NCI-H2107 treated with DMSO at 0.1 percent for 48 hours (cell line): Measurements from ENCODE around the gene CIAPIN1.
"Not testable (repeated sequence)": the region's sequence is repeated elsewhere in the genome, so short reads cannot be mapped to it uniquely, and the experiment has no call there.

Source experiments
- DNase-seq: peaks from one replicate; lab custom pipeline; 2025; ENCODE audit not compliant: unreplicated experiment; lab: John Stamatoyannopoulos, UW

Gene CIAPIN1

DNA sequence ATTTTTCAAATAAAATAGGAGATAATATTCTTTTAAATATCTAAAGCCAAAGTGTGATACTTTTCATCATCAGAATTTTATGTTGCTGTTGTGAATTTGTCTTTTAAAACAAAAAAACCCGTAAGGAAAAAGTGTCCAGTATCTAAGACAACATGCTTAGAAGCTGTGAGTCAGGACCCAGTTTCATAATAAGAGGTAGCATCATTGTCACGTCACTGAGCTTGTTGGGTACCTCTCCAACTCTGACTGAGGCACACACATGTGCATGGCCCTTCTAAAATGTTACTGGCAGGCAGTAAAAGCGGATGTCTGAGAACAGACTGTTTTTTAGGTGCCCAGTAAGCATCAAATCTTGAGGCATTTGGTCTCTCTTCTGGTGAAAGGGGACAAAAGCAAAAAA, 2.5 kb downstream of the CIAPIN1 start:
- no peak for DNase-seq

DNA sequence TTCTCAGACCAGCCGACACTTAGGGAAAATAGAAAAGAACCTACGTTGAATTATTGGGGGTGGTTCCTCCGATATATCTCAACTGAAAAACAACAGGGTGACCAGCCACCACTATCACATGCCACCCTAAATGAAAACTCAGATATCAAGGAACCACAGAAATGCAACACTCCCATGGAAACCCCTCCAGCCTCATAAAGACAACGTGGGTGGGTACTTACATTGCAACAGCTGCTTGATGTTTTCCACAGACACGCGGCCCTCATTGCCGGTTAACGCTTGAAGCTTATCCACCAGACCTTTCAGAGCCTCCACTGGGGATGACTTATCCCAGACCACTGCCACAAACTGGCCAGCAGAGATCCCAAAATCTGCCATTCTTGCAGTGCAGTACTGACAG, 6.6 kb downstream of the CIAPIN1 start:
- DNase-seq: not testable (repeated sequence)

GRCh38 chr16:57439947-57440346, 7.2 kb downstream of the CIAPIN1 start:
- DNase-seq: not testable (repeated sequence)

DNA sequence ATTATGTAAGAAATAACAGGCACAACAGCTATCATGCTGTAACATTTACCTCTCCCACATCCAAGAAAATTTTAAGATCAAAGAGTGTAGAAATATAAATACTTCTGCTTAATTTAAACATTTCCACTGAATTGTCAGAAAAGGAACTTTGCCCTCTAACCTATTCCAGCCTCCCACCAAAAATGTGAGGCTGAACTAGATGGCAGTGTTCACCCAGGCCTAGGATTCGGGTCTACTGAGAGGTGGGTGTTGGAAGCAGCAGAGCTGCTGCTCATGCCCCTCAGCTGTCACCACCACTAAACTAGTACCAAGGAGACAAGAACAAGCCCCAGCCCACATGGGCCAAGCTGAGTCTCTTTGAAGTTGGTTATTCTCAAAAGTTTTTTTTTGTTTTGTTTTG, 11.3 kb downstream of the CIAPIN1 start:
- no peak for DNase-seq

DNA sequence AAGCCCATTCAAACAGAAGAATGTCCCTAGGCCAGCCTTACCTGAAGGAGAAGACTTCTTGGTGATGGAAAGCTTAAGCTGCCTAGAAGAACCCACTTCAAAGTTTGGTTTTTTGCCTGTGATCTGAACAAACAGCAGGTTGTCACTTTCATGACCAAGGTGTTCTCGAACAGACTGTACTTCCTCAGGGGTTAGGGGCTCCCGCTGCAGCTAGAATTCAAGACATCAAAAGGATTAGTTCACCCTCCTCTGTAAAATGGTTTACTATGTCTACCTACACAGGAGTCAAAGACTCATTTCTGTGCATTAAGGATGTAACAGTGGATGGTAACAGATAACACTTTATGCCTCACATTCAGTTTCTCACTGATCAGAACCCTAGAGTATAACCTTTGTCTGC, 13.2 kb downstream of the CIAPIN1 start:
- DNase-seq: no peak

GRCh38 chr16:57432989-57433388, 14.2 kb downstream of the CIAPIN1 start:
- no peak for DNase-seq

DNA sequence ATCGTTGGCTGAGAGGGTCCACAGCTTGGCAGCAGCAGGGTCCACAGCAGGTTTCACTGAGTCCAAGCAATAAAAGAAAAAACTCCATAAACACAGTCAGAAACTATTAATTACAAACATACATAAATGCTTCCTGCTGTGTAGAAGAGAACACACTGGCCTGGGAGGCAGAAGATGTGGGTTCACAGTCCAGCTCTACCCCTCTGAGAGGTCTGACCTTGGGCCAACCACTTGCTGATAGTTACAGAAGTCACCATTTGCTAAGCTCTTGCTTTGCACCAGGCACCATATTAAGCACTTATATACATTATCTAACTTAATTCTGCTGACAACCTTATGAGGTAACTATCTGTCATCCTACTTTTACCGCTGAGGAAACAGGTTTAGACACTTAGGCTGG, 14.7 kb downstream of the CIAPIN1 start:
- DNase-seq: no peak

DNA sequence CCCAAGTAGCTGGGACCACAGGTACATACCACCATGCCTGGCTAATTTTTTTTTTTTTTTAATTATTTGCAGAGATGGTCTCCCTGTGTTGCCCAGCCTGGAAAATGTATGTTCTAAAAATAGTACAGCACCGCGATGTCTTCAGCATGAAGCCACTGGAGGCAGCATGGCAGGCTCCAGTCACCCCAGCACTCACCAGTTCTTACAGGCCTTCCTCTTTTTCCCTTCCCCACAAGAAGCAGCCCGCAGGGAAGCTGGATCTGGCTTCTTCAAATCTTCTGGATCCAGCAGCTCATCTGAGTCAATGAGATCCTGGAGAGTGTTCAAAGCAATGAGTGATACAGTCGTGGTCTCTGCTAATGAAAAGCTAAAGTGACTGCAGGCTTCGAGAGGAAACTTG, 16.2 kb downstream of the CIAPIN1 start:
- no peak for DNase-seq

GRCh38 chr16:57427824-57428223, 19.4 kb downstream of the CIAPIN1 start:
- DNase-seq: no peak

DNA sequence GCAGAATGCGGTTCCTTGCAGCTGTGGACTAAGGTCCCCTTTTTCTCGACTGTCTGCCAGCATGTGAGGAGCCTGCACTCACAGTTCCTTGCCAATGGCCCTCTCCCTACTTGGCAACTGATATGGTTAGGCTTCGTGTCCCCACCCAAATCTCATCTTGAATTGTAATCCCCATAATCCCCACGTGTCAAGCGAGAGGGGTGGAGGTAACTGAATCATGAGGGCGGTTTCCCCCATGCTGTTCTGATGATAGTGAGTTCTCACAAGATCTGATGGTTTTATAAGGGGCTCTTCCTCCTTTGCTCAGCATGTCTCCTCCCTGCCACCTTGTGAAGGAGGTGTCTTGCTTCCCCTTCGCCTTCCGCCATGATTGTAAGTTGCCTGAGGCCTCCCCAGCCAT, 19.9 kb downstream of the CIAPIN1 start:
- no peak for DNase-seq

- no peak for DNase-seq
Measured at GRCh38 chr16:57426356-57426755, 20.8 kb downstream of the CIAPIN1 start.

DNA sequence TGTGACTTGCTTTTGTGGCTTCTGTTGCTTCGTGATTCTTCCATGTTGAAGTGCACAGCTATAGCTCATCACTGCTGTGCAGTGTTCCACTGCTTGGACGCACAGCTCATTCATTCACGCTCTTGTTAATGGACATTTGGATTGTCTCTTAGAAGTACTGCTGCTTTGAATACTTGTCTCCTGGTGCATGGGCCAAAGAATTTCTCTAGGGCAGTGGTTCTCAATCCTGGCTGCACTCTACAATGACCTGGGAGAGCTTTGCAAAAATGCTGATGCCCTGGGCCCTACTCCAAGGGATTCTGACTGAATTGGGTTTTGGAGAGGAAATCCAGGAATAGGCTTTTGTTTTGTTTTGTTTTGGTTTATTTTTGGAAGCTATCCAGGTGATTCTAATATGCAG, 22.6 kb downstream of the CIAPIN1 start:
- no peak for DNase-seq

GRCh38 chr16:57423152-57423551, 24.0 kb downstream of the CIAPIN1 start:
- DNase-seq: no peak

GRCh38 chr16:57422026-57422944, 24.9 kb downstream of the CIAPIN1 start:
- DNase-seq: peak; percentile 49

DNA sequence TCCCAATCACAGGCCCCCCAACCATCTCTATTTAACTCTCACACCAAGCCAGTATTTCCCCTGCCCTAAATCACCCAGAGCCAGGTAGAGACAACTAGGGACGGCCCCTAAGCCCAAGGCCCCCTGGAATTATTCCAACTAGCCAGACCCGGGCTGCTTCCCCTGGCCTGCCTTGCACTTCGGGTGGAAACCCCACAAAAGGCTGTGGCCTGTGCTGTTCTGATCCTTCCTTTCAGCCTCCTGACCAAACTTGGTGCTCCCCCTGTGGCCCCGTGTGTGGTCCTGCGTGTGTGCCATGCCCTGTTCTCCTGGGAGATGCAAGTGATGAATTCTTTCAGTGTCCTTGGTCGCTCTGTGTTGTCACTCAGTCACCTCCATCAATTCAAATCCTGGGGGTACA, 27.7 kb downstream of the CIAPIN1 start:
- DNase-seq: no peak

DNA sequence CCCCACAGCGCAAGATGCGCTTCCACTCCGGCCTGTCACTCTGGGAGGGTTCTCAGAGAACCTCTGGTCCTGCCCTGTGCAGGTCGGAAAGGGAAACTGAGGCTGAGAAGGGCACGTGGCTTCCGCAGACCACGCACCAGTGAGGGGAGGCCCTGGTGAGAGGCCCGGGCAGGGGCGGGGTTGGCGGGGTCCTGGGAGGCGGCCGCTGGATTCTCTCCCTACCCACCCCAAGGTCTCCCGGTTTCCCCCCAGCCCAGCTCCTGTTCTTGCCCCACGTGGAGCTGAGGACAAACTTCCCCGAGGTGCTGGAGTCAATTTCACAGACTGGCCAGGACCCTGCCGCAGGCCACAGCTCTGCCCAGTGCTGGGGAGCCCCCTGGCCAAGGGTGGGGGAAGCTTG, 31.1 kb downstream of the CIAPIN1 start:
- DNase-seq: no peak

DNA sequence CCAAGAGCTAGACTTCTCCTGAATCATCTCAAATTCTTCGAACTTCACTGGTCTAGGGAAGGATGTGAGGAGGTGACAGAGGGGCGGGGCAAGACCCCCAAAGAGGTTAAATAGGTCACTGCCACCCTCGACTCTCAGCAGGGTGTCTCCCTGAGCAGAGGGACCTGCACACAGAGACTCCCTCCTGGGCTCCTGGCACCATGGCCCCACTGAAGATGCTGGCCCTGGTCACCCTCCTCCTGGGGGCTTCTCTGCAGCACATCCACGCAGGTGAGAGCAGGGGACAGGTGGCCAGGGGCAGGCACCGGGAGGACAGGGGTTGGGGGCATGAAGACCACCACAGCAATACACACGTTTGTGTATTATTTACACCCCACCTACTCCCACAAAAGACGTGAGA, 33.5 kb downstream of the CIAPIN1 start:
- no peak for DNase-seq

DNA sequence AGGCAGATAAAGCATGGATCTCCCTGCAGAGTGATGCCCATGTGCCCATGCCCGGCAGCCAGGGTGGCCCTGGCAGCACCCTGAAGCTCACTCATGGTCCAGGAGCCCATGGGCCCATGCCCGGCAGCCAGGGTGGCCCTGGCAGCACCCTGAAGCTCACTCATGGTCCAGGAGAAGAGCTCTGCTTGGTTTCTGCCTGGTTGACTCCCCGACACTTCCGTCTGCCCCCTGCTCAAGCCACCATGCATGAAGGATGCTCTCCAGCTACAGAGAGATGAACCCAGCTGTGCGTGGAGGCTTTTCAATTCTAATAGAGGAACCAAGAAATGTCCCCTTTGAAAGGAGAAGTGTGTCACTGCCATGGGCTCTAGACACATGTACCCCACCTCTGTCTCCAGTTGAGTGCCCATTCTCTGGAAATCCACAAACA, 33.9 kb downstream of the CIAPIN1 start:
- DNase-seq: no peak

GRCh38 chr16:57412584-57412983, 34.6 kb downstream of the CIAPIN1 start:
- DNase-seq: no peak

DNA sequence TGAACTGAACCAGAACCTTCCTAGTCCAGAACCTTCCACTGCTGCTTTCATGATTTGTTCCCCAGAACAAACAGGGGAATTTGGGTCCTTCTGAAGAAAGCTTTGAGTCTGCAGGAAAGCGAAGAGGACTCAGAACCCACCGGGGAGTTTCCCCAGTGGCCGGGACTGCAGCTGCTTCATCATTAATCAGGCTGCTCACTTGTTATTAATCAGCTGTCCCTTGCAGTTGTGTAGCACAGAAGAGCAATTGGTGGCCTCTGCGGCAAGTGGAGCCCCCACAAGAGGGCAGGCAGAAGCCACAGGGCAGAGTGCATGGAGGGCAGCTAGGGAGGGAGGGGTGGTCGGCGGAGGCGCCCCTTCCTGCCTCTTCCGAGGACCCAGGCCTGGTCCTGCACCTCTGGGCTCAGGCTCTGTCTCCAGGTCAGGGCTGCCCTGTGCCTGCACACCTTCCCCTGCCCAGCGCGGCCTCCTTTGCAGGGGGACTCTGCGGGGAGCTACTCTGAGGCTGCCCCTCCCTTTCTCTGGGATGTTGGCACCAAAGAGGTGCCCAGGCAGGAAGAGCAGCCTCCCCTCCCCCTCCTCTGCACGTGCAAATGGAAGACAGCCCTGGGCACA, 35.7 kb downstream of the CIAPIN1 start:
- no peak for DNase-seq

GRCh38 chr16:57409870-57410587, 37.2 kb downstream of the CIAPIN1 start:
- peak; percentile 76 for DNase-seq

- DNase-seq: no peak
Measured at GRCh38 chr16:57409065-57409464, 38.1 kb downstream of the CIAPIN1 start.
